Ovary (tissue), 10 donors: ENCODE results near the gene CD40LG. TPM values are rescaled to one million over a fixed set of nuclear protein-coding genes. Genes with fewer than 3 reads are reported as not detected.
A peak's percentile ranks its signal among the peaks of the same experiment; 100 is the strongest.

Source experiments
- DNase-seq, 5 donors: peaks; one replicate each; pipeline ENCODE4 v3.0.0-alpha.2; 2019 to 2020
- H3K27ac ChIP-seq, 2 donors: fragments of 200-600 bp; one replicate each; pipeline versions ENCODE4 v1.5.1 to v1.8.0; 2019 to 2022
- H3K27me3 ChIP-seq: fragments of 200-600 bp; one replicate; pipeline ENCODE4 v1.8.0; 2022
- H3K36me3 ChIP-seq: fragments of 200-600 bp; sonication (generic); one replicate; pipeline ENCODE4 v1.5.1; 2019
- H3K4me1 ChIP-seq: one replicate; pipeline ENCODE4 v1.8.1; 2013; ENCODE audit warnings: mild to moderate bottlenecking, moderate library complexity; ENCODE audit not compliant: insufficient read depth
- H3K4me3 ChIP-seq: fragments of 200-600 bp; sonication (generic); one replicate; pipeline ENCODE4 v1.5.1; 2017
- H3K9me3 ChIP-seq, 2 donors: fragments of 200-600 bp in 1 of 2; sonication (generic) in 1 of 2; one replicate each; pipeline versions ENCODE4 v1.5.1 to v1.8.1; 2013 to 2019; ENCODE audit warnings: mild to moderate bottlenecking in 1 of 2, moderate library complexity in 1 of 2
- CTCF ChIP-seq, 3 donors: fragments of 450-650 bp in 2 of 3; fragments of 200-600 bp in 1 of 3; IDR thresholded peaks; one replicate each; pipeline versions ENCODE4 v1.5.1 to v1.8.0; 2016 to 2022; ENCODE audit warnings: antibody characterized with exemption in 3 of 3, mild to moderate bottlenecking in 1 of 3
- EP300 ChIP-seq: sonication (generic); formaldehyde crosslinking; IDR thresholded peaks from one replicate; pipeline ENCODE4 v1.6.1; 2017; ENCODE audit warnings: antibody characterized with exemption
- POLR2A ChIP-seq: fragments of 450-650 bp; IDR thresholded peaks from one replicate; pipeline ENCODE4 v1.6.1; 2017; ENCODE audit warnings: antibody characterized with exemption, mild to moderate bottlenecking, moderate library complexity
- WGBS, 3 donors: extraction: QIAGEN DNeasy Blood & Tissue Kit in 1 of 3; methylation state at CpG; one replicate each; pipeline versions ENCODE4 v1.1.5 to v1.1.7; 2013 to 2017; 5-methylcytosine and 5-hydroxymethylcytosine counted together
- intact Hi-C, 4 donors: fragments of 100-400 bp; cut with DNase I; formaldehyde crosslinking; loops; one replicate each; pipeline versions ENCODE4 v1.11.0 to v1.15.1; 2022 to 2023
- long read RNA-seq, 3 donors: library from polyadenylated mRNA in 2 of 3; unstranded in 2 of 3; transcript quantifications; one replicate each; pipeline ENCODE4 v2.0.0 and lab custom pipeline, GENCODE V29; 2021 to 2026
- polyA plus RNA-seq, 2 donors: library from polyadenylated mRNA; stranded (reverse); fragments of 200-250 nt in 1 of 2; fragments of 350-450 nt in 1 of 2; fragmentation: Illumina TruSeq in 1 of 2; extraction: RNeasy Lipid Tissue Mini Kit (QIAGEN cat#74804) in 1 of 2; gene quantifications; one replicate each; pipeline ENCODE4 v1.2.3, GENCODE V29; 2013 to 2014
- total RNA-seq, 7 donors: library from RNA; depleted of rRNA in 2 of 7; stranded (reverse); fragments of >200 nt in 2 of 7; fragmentation: NEBNext Ultra II Directional in 3 of 7; extraction: Animal tissue kit (Norgen Biotek cat#: 25700) in 3 of 7; gene quantifications; one replicate each; pipeline versions ENCODE4 v1.1.0 to v1.2.4, GENCODE V29; 2016 to 2023
- donor health status: DM: no; HTN: no; CAD: no; lungs with moderate emphysema.
- donor health status: DM: no; HTN: no; CAD: no.
- donor health status: Bipolar disorder and iron deficiency.
- donor health status: DM: yes; HTN: yes; CAD: no.
- donor health status: DM: no; HTN: no; CAD: no.
- donor health status: DM: yes; HTN: yes; CAD: no.

CD40LG gene
- total RNA-seq (under 1 TPM in 2 of 7 donors, not detected in 5; 0.10 to 0.23 TPM), polyA plus RNA-seq (1 to 10 TPM in 1 of 2 donors, under 1 TPM in 1; 0.08 to 1.3 TPM)
- long read RNA-seq, donor 1: 0 reads
- long read RNA-seq, donor 2: 0 reads
- long read RNA-seq, donor 3: 0 reads

- Histone ChIP-seq H3K36me3 (no peaks in the 10 kb centered on the region), H3K4me1 (no peaks in the 10 kb centered on the region), H3K4me3 (no peak within 1 kb of the TSS), H3K9me3 (no peaks in the 10 kb centered on the region), H3K27me3 (no peaks in the 10 kb centered on the region), H3K27ac (no peak within 1 kb of the TSS)
- WGBS, 3 donors: 84 to 85% (median 85%) methylated on average over 10 of the region's 10 CpGs
- intact Hi-C loops: no loop called here
- TF ChIP-seq POLR2A: no peak
- TF ChIP-seq CTCF (IDR thresholded peaks at IDR 0.05): no peak
- no peak for DNase-seq
Observed at GRCh38 chrX:136647677-136648360, at the start of gene CD40LG. CD40LG (plus strand) TSS chrX:136648158; CDS start chrX:136648249, 91 bp downstream.

DNA sequence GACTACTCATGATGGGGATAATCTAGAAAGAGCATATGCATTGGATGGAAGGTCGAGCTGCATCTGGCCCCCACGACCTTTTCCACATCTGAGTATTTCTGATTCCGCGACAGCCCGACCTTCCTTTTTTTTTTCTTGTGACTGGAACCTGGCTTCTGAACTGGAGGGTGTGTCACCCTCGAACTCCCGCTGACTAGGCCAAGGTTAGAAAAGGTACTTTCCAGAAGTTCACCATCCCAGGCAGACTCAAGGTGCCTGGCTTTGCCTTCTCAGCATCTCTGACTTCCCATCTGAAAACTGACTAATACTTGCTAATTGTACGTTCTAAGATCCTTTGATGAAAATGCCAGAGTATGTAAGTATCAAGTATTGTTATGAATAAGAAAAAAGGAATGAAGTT is 49.3 kb upstream of the CD40LG start:
- Histone ChIP-seq H3K4me3 (no peak overlapping the region), H3K27ac (no peak overlapping the region), H3K4me1 (no peaks in the 10 kb centered on the region), H3K27me3 (no peaks in the 10 kb centered on the region), H3K9me3 (no peaks in the 10 kb centered on the region), H3K36me3 (no peaks in the 10 kb centered on the region)
- intact Hi-C loops: no loop called here
- TF ChIP-seq POLR2A (no peak), CTCF (IDR thresholded peaks at IDR 0.05) (no peak), EP300 (no peak)
- no peak for DNase-seq
- WGBS, 3 donors: 54 to 69% (median 60%) methylated on average over 8 of the region's 8 CpGs

DNA sequence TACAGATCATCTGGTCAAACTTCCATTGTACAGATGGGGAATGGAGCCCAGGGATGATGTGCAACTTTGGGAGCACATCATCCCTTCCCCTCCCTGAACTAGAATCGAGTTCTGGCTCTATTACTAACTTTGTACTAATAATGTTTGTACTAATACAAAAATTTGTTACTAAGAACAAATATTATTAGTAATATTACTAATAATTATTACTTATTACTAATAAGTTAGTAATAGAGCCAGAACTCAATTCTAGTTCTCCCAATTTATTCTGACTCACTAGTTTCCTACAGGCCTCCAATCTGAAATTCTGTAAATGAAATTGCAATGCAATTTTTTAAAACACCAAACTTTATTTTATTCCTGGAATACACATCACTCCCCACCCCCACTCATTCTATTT is 47.9 kb upstream of the CD40LG start:
- no peaks in the 10 kb centered on the region for H3K27me3 ChIP-seq
- DNase-seq: no peak
- TF ChIP-seq POLR2A: no peak
- no peak for TF ChIP-seq EP300
- no peak for TF ChIP-seq CTCF (IDR thresholded peaks at IDR 0.05)
- WGBS, 3 donors: 32 to 55% (median 33%) methylated on average over 1 of the region's 1 CpG
- H3K27ac ChIP-seq: no peak overlapping the region
- no peaks in the 10 kb centered on the region for H3K9me3 ChIP-seq
- H3K36me3 ChIP-seq: no peaks in the 10 kb centered on the region
- H3K4me3 ChIP-seq: no peak overlapping the region
- intact Hi-C loops: no loop called here
- H3K4me1 ChIP-seq: no peaks in the 10 kb centered on the region

DNA sequence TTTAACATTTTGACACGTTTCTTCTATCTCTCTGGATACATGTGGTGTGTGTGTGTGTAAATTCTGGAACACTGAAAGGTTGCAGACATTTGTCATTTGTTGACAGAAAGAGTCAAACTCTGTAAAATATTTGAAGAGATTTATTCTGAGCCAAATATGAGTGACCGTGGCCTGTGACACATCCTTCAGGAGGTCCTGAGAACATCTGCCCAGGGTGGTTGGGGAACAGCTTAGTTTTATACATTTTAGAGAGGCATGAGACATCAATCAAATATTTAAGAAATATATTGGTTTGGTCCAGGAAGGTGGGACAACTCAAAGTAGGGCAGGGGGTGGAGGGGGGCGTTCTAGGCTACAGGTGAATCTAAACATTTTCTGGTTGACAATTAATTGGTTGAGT is 40.7 kb upstream of the CD40LG start:
- Histone ChIP-seq H3K4me1 (no peaks in the 10 kb centered on the region), H3K27me3 (no peaks in the 10 kb centered on the region), H3K36me3 (no peaks in the 10 kb centered on the region), H3K4me3 (no peak overlapping the region), H3K9me3 (no peaks in the 10 kb centered on the region), H3K27ac (no peak overlapping the region)
- DNase-seq: no peak
- intact Hi-C loops: no loop called here
- TF ChIP-seq EP300 (no peak), POLR2A (no peak)
- WGBS, 3 donors: 56 to 70% (median 60%) methylated on average over 3 of the region's 3 CpGs

- DNase-seq: peak in 3 of 5 donors; percentile 7 to 32 (median 14)
- H3K36me3 ChIP-seq: no peaks in the 10 kb centered on the region
Observed at GRCh38 chrX:136608295-136608933, 39.5 kb upstream of the CD40LG start.

More at GRCh38 chrX:136608295-136608933, 39.5 kb upstream of the CD40LG start:
- no peak overlapping the region for H3K4me3 ChIP-seq
- TF ChIP-seq POLR2A (no peak), EP300 (no peak), CTCF (IDR thresholded peaks at IDR 0.05) (no peak)
- no peaks in the 10 kb centered on the region for H3K27me3 ChIP-seq
- H3K27ac ChIP-seq: no peak overlapping the region
- WGBS, 3 donors: 52 to 63% (median 59%) methylated on average over 10 of the region's 10 CpGs
- H3K4me1 ChIP-seq: no peaks in the 10 kb centered on the region
- no peaks in the 10 kb centered on the region for H3K9me3 ChIP-seq
- intact Hi-C loops: no loop called here
